DND-41 (cell line): ENCODE results near the gene GRHL3.
A peak's percentile ranks its signal among the peaks of the same experiment; 100 is the strongest.

Experiments
- ATAC-seq: fragments of 200-7000 bp; cut with Tn5 transposase; 3 replicates; pipeline ENCODE4 v1.9.1; 2021; ENCODE audit warnings: low read depth; ENCODE audit not compliant: insufficient read depth
- DNase-seq: peaks from one replicate; pipeline ENCODE4 v3.0.0-alpha.2; 2020
- H2AFZ ChIP-seq: 2 replicates; pipeline ENCODE4 v1.6.0; 2012; ENCODE audit warnings: low read depth, low read length
- H3K27ac ChIP-seq: 2 replicates; pipeline ENCODE4 v1.5.1; 2012; ENCODE audit warnings: low read length, inconsistent platforms
- H3K27me3 ChIP-seq: fragments of 200-600 bp; sonication (generic); 2 replicates; pipeline ENCODE4 v1.6.0; 2012; ENCODE audit warnings: low read length, mild to moderate bottlenecking, inconsistent platforms; ENCODE audit not compliant: insufficient read depth, poor library complexity
- H3K36me3 ChIP-seq: 2 replicates; pipeline ENCODE4 v1.5.1; 2012; ENCODE audit warnings: low read length, inconsistent platforms; ENCODE audit not compliant: insufficient read depth
- H3K4me1 ChIP-seq: 2 replicates; pipeline ENCODE4 v1.5.1; 2012; ENCODE audit warnings: mild to moderate bottlenecking, low read length; ENCODE audit not compliant: insufficient read depth
- H3K4me2 ChIP-seq: 2 replicates; pipeline ENCODE4 v1.6.0; 2012; ENCODE audit warnings: mild to moderate bottlenecking, moderate library complexity, low read length, inconsistent platforms; ENCODE audit not compliant: insufficient read depth
- H3K4me3 ChIP-seq, 2 experiments: fragments of 200-600 bp in 1 of 2; shearing (Covaris generic) in 1 of 2; 2 replicates each; pipeline ENCODE4 v1.5.1; 2012 to 2016; ENCODE audit warnings: inconsistent platforms in 2 of 2, low read length in 2 of 2, mild to moderate bottlenecking in 2 of 2, low read depth in 1 of 2, moderate library complexity in 1 of 2
- H3K79me2 ChIP-seq: 2 replicates; pipeline ENCODE4 v1.6.0; 2012; ENCODE audit warnings: low read length, inconsistent platforms; ENCODE audit not compliant: insufficient read depth
- H3K9ac ChIP-seq: 2 replicates; pipeline ENCODE4 v1.6.0; 2012; ENCODE audit warnings: low read depth, mild to moderate bottlenecking, inconsistent platforms, low read length, moderate library complexity
- H3K9me3 ChIP-seq: 2 replicates; pipeline ENCODE4 v1.5.1; 2012; ENCODE audit warnings: low read length, moderate library complexity, mild to moderate bottlenecking, inconsistent platforms; ENCODE audit not compliant: insufficient read depth, severe bottlenecking
- H4K20me1 ChIP-seq: 2 replicates; pipeline ENCODE4 v1.6.0; 2012; ENCODE audit warnings: low read length; ENCODE audit not compliant: insufficient read depth
- CTCF ChIP-seq: IDR thresholded peaks from 2 replicates; pipeline ENCODE4 v1.5.1; 2012; ENCODE audit warnings: borderline replicate concordance, low read length, moderate library complexity, mild to moderate bottlenecking; ENCODE audit not compliant: poor library complexity, severe bottlenecking; ENCODE audit errors: extremely low read depth
- EZH2 ChIP-seq: IDR thresholded peaks from 3 replicates; pipeline ENCODE4 v1.6.1; 2012; ENCODE audit warnings: borderline replicate concordance, low read depth, mild to moderate bottlenecking, moderate library complexity, low read length, inconsistent platforms; ENCODE audit not compliant: severe bottlenecking

GRHL3 gene

GRCh38 chr1:24383381-24383940, 64.3 kb downstream of the GRHL3 start:
- Histone ChIP-seq H3K36me3 (no peaks in the 10 kb centered on the region), H3K4me2 (no peak overlapping the region), H3K79me2 (no peaks in the 10 kb centered on the region), H4K20me1 (no peaks in the 10 kb centered on the region), H3K4me3 (no peak overlapping the region), H3K4me1 (no peaks in the 10 kb centered on the region), H2AFZ (no peak overlapping the region), H3K27ac (no peak overlapping the region), H3K9ac (no peak overlapping the region), H3K27me3 (peaks cover 18% of the 10 kb centered on the region), H3K9me3 (no peaks in the 10 kb centered on the region)
- ATAC-seq (no peak), DNase-seq (no peak)
- TF ChIP-seq CTCF (no peak), EZH2 (no peak)

GRCh38 chr1:24384251-24385090, 65.3 kb downstream of the GRHL3 start:
- H3K27me3 ChIP-seq: peaks cover 11% of the 10 kb centered on the region
- H3K36me3 ChIP-seq: no peaks in the 10 kb centered on the region
- H4K20me1 ChIP-seq: no peaks in the 10 kb centered on the region
- TF ChIP-seq EZH2 (no peak), CTCF (no peak)
- H3K9me3 ChIP-seq: no peaks in the 10 kb centered on the region
- ATAC-seq (no peak), DNase-seq (no peak)
- H2AFZ ChIP-seq: no peak overlapping the region
- H3K27ac ChIP-seq: no peak overlapping the region
- no peaks in the 10 kb centered on the region for H3K4me1 ChIP-seq
- H3K4me3 ChIP-seq: no peak overlapping the region
- H3K79me2 ChIP-seq: no peaks in the 10 kb centered on the region
- H3K9ac ChIP-seq: no peak overlapping the region
- H3K4me2 ChIP-seq: no peak overlapping the region

- no peak overlapping the region for H2AFZ ChIP-seq
- H3K27ac ChIP-seq: no peak overlapping the region
- peak; percentile 54; the same call in 2 of the 3 replicates for ATAC-seq
Measured at GRCh38 chr1:24385160-24385940, 66.2 kb downstream of the GRHL3 start.

More at GRCh38 chr1:24385160-24385940, 66.2 kb downstream of the GRHL3 start:
- Histone ChIP-seq H3K36me3 (no peaks in the 10 kb centered on the region), H3K4me1 (no peaks in the 10 kb centered on the region), H3K27me3 (peaks cover 11% of the 10 kb centered on the region), H3K4me3 (no peak overlapping the region), H3K9me3 (no peaks in the 10 kb centered on the region), H3K4me2 (no peak overlapping the region), H3K79me2 (no peaks in the 10 kb centered on the region), H4K20me1 (no peaks in the 10 kb centered on the region), H3K9ac (no peak overlapping the region)
- DNase-seq: peak; percentile 33
- TF ChIP-seq EZH2: no peak
- peak; percentile 75 for TF ChIP-seq CTCF
